Esophagus squamous epithelium (tissue), 5 donors: Measurements from ENCODE around the gene CEP128. TPM values are rescaled to one million over a fixed set of nuclear protein-coding genes. Genes with fewer than 3 reads are reported as not detected.
"Not testable (repeated sequence)": the region's sequence is repeated elsewhere in the genome, so short reads cannot be mapped to it uniquely, and the experiment has no call there.

ENCODE experiments used
- DNase-seq: peaks from one replicate; lab custom pipeline; 2025; lab: John Stamatoyannopoulos, UW
- H3K27ac ChIP-seq, 4 donors: fragments of 200-600 bp; sonication (generic); one replicate each; pipeline ENCODE4 v1.5.1; 2016 to 2019; ENCODE audit warnings: mild to moderate bottlenecking in 1 of 4
- H3K27me3 ChIP-seq, 4 donors: fragments of 200-600 bp; sonication (generic); 1 replicate in 3 of 4; 2 replicates in 1 of 4; pipeline versions ENCODE4 v1.5.1 to v1.6.0; 2017 to 2021; ENCODE audit warnings: antibody characterized with exemption in 1 of 4
- H3K36me3 ChIP-seq, 3 donors: fragments of 200-600 bp; sonication (generic); one replicate each; pipeline ENCODE4 v1.5.1; 2016 to 2019
- H3K4me1 ChIP-seq, 3 donors: fragments of 200-600 bp; sonication (generic); one replicate each; pipeline ENCODE4 v1.5.1; 2017 to 2019
- H3K4me3 ChIP-seq, 4 donors: fragments of 200-600 bp; sonication (generic); 1 replicate in 3 of 4; 2 replicates in 1 of 4; pipeline ENCODE4 v1.5.1; 2016 to 2019; ENCODE audit warnings: mild to moderate bottlenecking in 2 of 4, moderate library complexity in 1 of 4
- H3K9me3 ChIP-seq, 3 donors: fragments of 200-600 bp; sonication (generic); one replicate each; pipeline ENCODE4 v1.5.1; 2016 to 2019
- POLR2A ChIP-seq, 4 donors: fragments of 450-650 bp; IDR thresholded peaks; one replicate each; pipeline ENCODE4 v1.6.1; 2017; ENCODE audit warnings: antibody characterized with exemption in 4 of 4, mild to moderate bottlenecking in 4 of 4, moderate library complexity in 3 of 4
- WGBS, 2 donors: methylation state at CpG; one replicate each; pipeline ENCODE4 v1.1.5; 2018; 5-methylcytosine and 5-hydroxymethylcytosine counted together
- intact Hi-C: fragments of 100-400 bp; cut with DNase I; formaldehyde crosslinking; loops from one replicate; pipeline ENCODE4 v1.15.0; 2022
- total RNA-seq, 4 donors: library from RNA; depleted of rRNA; stranded (reverse); fragments of >200 nt; gene quantifications; one replicate each; pipeline ENCODE4 v1.1.0, GENCODE V29; 2016
- TF ChIP-seq, protein P1 (sequence below), 6 experiments: fragments of 450-650 bp in 4 of 6; fragments of 200-600 bp in 2 of 6; sonication (generic) in 2 of 6; IDR thresholded peaks; one replicate each; pipeline ENCODE4 v1.5.1; 2016 to 2019; ENCODE audit warnings: antibody characterized with exemption in 6 of 6, mild to moderate bottlenecking in 4 of 6, moderate library complexity in 4 of 6
- donor health status: DM: yes; HTN: yes; CAD: no.

The CEP128 gene
- total RNA-seq, 4 donors from 2014 or later: 2.0 to 12.6 (median 5.4) TPM

DNA sequence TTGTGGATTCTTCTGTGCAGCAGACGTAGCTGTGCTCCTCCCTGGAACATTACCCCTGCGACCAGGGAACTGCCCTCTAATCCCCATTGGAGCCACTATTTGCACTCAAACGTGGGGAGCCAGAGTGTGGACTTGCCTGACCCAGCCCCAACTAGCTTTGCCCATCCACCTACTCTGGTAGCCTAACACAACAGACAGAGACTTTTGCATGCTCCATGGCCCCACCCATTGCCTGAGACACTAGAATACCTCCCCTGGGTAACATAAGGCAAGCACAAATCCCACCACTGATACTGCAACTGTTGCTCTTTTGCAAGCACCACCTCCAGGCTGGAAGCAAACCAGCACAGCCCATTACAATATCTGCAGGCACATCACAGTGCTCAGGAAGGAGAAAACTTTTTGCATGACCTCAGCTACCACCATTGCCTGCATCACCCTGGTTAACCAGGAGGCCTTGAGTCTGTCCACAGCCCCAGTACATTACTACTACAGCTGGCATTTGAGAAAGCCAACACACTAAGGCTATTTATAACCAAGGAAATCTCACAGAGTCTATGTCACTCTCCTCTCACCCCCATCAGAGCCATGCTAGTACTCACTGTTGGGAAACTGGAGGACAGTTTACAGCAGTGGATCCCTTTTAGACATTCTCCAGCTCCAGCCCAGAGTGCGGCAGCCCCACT lies 15.0 kb downstream of the CEP128 start:
- WGBS, 2 donors: 40 to 83% methylated on average over 1 to 2 of the region's 4 CpGs

DNA sequence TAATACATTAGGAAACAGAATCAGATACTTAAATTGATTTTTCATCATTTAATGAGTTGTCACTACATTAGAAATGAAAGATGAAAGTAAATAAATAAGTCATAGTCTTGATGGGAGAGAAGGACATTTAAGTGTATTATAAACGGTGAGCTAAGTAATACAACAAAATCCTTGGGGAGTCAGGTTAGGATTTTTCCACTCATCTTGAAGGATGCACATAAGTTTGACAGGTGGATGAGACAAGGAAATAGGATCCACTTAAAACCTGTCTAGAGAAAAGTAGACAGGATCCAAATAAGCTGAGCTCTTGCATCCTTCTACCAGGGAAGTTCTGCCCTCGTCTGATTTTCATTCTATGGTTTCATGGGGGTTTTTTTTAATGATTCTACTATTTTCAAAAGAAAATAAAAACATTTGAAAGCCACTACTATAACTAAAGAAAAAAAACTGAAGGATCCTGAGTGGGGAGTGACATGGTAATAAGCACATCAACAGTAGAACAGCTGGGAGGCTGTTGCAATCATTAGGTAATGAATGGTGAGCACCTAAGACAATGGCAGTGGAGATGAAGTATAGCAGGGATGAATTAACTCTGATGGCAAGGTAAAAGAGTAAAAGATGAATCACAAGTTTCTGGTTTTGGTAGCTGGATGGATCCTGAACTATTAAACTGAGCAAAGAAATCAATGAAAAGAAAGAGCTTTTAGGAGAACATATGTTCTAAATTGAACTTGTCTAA lies 17.0 kb downstream of the CEP128 start:
- no peak overlapping the region for H3K4me3 ChIP-seq
- intact Hi-C loops: no loop called here
- no peak overlapping the region for H3K27ac ChIP-seq
- H3K36me3 ChIP-seq: peaks cover 0 to 3% (median 0%) of the 10 kb centered on the region in 3 donors
- H3K9me3 ChIP-seq: no peaks in the 10 kb centered on the region
- WGBS, 2 donors: 77 to 90% methylated on average over 2 of the region's 2 CpGs
- TF ChIP-seq, protein P1, sequence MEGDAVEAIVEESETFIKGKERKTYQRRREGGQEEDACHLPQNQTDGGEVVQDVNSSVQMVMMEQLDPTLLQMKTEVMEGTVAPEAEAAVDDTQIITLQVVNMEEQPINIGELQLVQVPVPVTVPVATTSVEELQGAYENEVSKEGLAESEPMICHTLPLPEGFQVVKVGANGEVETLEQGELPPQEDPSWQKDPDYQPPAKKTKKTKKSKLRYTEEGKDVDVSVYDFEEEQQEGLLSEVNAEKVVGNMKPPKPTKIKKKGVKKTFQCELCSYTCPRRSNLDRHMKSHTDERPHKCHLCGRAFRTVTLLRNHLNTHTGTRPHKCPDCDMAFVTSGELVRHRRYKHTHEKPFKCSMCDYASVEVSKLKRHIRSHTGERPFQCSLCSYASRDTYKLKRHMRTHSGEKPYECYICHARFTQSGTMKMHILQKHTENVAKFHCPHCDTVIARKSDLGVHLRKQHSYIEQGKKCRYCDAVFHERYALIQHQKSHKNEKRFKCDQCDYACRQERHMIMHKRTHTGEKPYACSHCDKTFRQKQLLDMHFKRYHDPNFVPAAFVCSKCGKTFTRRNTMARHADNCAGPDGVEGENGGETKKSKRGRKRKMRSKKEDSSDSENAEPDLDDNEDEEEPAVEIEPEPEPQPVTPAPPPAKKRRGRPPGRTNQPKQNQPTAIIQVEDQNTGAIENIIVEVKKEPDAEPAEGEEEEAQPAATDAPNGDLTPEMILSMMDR (IDR thresholded peaks at IDR 0.05): no peak
- TF ChIP-seq POLR2A (IDR thresholded peaks at IDR 0.05): no peak
- no peak for DNase-seq
- H3K4me1 ChIP-seq: no peaks in the 10 kb centered on the region
- H3K27me3 ChIP-seq: no peaks in the 10 kb centered on the region

More for the DNA sequence above, 15.0 kb downstream of the CEP128 start:
- Histone ChIP-seq H3K9me3 (no peaks in the 10 kb centered on the region), H3K4me1 (peaks cover 0 to 11% (median 0%) of the 10 kb centered on the region in 3 donors), H3K27ac (no peak overlapping the region), H3K27me3 (no peaks in the 10 kb centered on the region), H3K36me3 (peaks cover 0 to 3% (median 0%) of the 10 kb centered on the region in 3 donors), H3K4me3 (no peak overlapping the region)
- intact Hi-C loops: no loop called here
- DNase-seq: no peak
- TF ChIP-seq, protein P1 (IDR thresholded peaks at IDR 0.05): no peak
- no peak for TF ChIP-seq POLR2A (IDR thresholded peaks at IDR 0.05)

DNA sequence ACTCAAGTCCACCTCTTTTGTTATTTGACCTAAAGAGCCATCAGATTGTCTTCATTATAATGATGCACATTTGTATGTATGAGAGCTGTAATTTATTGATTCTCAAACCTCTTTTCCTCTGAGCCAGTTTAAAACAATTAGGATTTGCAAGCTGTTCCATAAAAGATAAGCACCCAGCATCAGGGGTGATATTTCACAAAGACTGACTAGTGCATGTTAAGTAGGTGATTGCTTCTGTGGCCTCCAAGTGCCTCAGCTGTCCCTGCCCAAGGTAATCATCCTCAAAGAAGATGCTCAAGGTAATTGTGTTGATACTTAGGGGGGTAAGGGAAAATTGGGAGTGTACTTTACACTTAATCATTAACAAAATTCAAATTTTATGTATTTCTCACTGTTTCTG lies 18.2 kb downstream of the CEP128 start:
- no peak for TF ChIP-seq POLR2A (IDR thresholded peaks at IDR 0.05)
- TF ChIP-seq, protein P1 (IDR thresholded peaks at IDR 0.05): no peak
- intact Hi-C loops: no loop called here
- H3K27me3 ChIP-seq: no peaks in the 10 kb centered on the region
- H3K27ac ChIP-seq: no peak overlapping the region
- peaks cover 0 to 3% (median 0%) of the 10 kb centered on the region in 3 donors for H3K36me3 ChIP-seq
- no peaks in the 10 kb centered on the region for H3K9me3 ChIP-seq
- H3K4me3 ChIP-seq: no peak overlapping the region
- H3K4me1 ChIP-seq: no peaks in the 10 kb centered on the region
- no peak for DNase-seq

DNA sequence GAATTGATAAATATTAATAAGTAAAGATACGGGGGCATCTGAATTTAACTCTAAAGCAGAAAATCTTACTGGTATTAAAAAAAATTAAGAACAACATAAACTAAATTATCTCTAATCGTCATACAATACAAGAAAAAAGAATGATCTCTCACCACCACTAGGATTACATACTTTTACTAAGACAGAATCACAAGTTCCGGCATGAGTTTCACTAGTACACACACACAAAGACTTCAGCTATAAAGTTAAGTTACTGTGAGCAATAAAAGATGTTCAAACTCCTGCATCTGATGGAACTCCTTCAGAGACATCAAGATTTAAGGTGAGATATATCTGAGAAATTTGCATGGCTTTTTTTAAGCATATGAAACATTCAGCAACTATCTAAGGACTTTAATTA lies 21.9 kb downstream of the CEP128 start:
- Histone ChIP-seq H3K27me3 (no peaks in the 10 kb centered on the region), H3K36me3 (peaks cover 0 to 21% (median 0%) of the 10 kb centered on the region in 3 donors), H3K9me3 (no peaks in the 10 kb centered on the region), H3K4me1 (no peaks in the 10 kb centered on the region), H3K27ac (no peak overlapping the region), H3K4me3 (no peak overlapping the region)
- TF ChIP-seq, protein P1 (IDR thresholded peaks at IDR 0.05): no peak
- 78 to 83% methylated on average over 3 of the region's 3 CpGs for WGBS, 2 donors
- intact Hi-C loops: no loop called here
- no peak for DNase-seq

DNA sequence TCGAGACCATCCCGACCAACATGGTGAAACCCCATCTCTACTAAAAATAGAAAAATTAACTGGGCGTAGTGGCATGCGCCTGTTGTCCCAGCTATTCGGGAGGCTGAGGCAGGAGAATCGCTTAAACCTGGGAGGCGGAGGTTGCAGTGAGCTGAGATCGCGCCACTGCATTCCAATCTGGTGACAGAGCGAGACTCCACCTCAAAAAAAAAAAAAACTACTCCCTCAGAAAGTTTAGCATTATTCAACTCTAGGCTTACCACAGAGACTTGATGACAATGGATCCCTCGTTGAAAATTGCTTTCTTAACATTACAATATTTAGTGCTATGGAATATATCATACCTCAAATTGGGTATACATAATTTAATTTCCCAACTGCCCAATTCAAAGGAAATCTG lies 29.5 kb downstream of the CEP128 start:
- 87 to 100% methylated on average over 3 to 9 of the region's 11 CpGs for WGBS, 2 donors

More for the DNA sequence above, 29.5 kb downstream of the CEP128 start:
- H3K9me3 ChIP-seq, intact Hi-C loops, DNase-seq, H3K27ac ChIP-seq, H3K4me3 ChIP-seq, H3K4me1 ChIP-seq, H3K27me3 ChIP-seq: not testable (repeated sequence)
- H3K36me3 ChIP-seq: peaks cover 0 to 33% (median 0%) of the 10 kb centered on the region in 3 donors
